Keratinocyte (primary cell): ENCODE data around the gene PLCL1. TPM values are rescaled to one million over a fixed set of nuclear protein-coding genes. Genes with fewer than 3 reads are reported as not detected.

Experiments used
- DNase-seq: peaks from one replicate; pipeline ENCODE4 v3.0.0-alpha.2; 2011; ENCODE audit warnings: low read depth, missing footprints, low spot score
- FAIRE-seq: peaks from 2 replicates; lab custom pipeline; 2011; peaks lifted over from hg19 to GRCh38; lab: Jason Lieb, UNC
- H2AFZ ChIP-seq: 2 replicates; pipeline ENCODE4 v1.6.0; 2012; ENCODE audit warnings: low read length, control low read depth, inconsistent platforms; ENCODE audit not compliant: control insufficient read depth
- H3K27ac ChIP-seq: 2 replicates; pipeline ENCODE4 v1.5.1; 2011; ENCODE audit warnings: low read length; ENCODE audit not compliant: control insufficient read depth, insufficient read depth
- H3K27me3 ChIP-seq: 3 replicates; pipeline ENCODE4 v1.6.0; 2011; ENCODE audit warnings: low read length; ENCODE audit not compliant: control insufficient read depth, insufficient read depth; ENCODE audit errors: extremely low read depth
- H3K36me3 ChIP-seq, 2 experiments: 2 replicates in 1 of 2; 3 replicates in 1 of 2; pipeline ENCODE4 v1.5.1; 2011; ENCODE audit warnings: low read length in 2 of 2, mild to moderate bottlenecking in 1 of 2; ENCODE audit not compliant: control insufficient read depth in 2 of 2, insufficient read depth in 2 of 2; ENCODE audit errors: extremely low read depth in 1 of 2
- H3K4me1 ChIP-seq: 3 replicates; pipeline ENCODE4 v1.5.1; 2011; ENCODE audit warnings: low read length; ENCODE audit not compliant: control insufficient read depth, insufficient read depth; ENCODE audit errors: extremely low read depth
- H3K4me2 ChIP-seq: 3 replicates; pipeline ENCODE4 v1.6.0; 2011; ENCODE audit warnings: low read depth, low read length; ENCODE audit not compliant: control insufficient read depth, insufficient read depth; ENCODE audit errors: extremely low read depth
- H3K4me3 ChIP-seq, 3 experiments: fragments of 200-600 bp in 1 of 3; sonication (generic) in 1 of 3; 2 replicates in 2 of 3; 3 replicates in 1 of 3; pipeline ENCODE4 v1.5.1; 2011 to 2016; ENCODE audit warnings: low read length in 3 of 3, mild to moderate bottlenecking in 3 of 3, control low read depth in 2 of 3, inconsistent platforms in 1 of 3, low read depth in 1 of 3, mixed read lengths in 1 of 3, mixed run types in 1 of 3, moderate library complexity in 1 of 3; ENCODE audit not compliant: control insufficient read depth in 2 of 3, insufficient read depth in 2 of 3; ENCODE audit errors: extremely low read depth in 1 of 3
- H3K79me2 ChIP-seq: 2 replicates; pipeline ENCODE4 v1.6.0; 2012; ENCODE audit warnings: low read length; ENCODE audit not compliant: control insufficient read depth, insufficient read depth
- H3K9ac ChIP-seq: 3 replicates; pipeline ENCODE4 v1.6.0; 2011; ENCODE audit warnings: low read length; ENCODE audit not compliant: control insufficient read depth, insufficient read depth; ENCODE audit errors: extremely low read depth
- H3K9me1 ChIP-seq: 3 replicates; pipeline ENCODE4 v1.6.0; 2011; ENCODE audit warnings: low read length; ENCODE audit not compliant: control insufficient read depth, insufficient read depth; ENCODE audit errors: extremely low read depth
- H3K9me3 ChIP-seq: 2 replicates; pipeline ENCODE4 v1.5.1; 2012; ENCODE audit warnings: low read depth, low read length; ENCODE audit not compliant: control insufficient read depth
- H4K20me1 ChIP-seq: 3 replicates; pipeline ENCODE4 v1.6.0; 2011; ENCODE audit warnings: low read length; ENCODE audit not compliant: control insufficient read depth, insufficient read depth; ENCODE audit errors: extremely low read depth
- CTCF ChIP-seq, 3 experiments: IDR thresholded peaks in 1 of 3; conservative IDR thresholded peaks in 1 of 3; optimal IDR thresholded peaks in 1 of 3; 2 replicates in 2 of 3; 3 replicates in 1 of 3; pipeline versions ENCODE3 to v1.5.1; 2011; ENCODE audit warnings: low read length in 3 of 3, mild to moderate bottlenecking in 3 of 3, moderate library complexity in 2 of 3, control low read depth in 1 of 3, inconsistent platforms in 1 of 3; ENCODE audit not compliant: insufficient read depth in 2 of 3; ENCODE audit errors: extremely low read depth in 1 of 3
- EZH2 ChIP-seq: IDR thresholded peaks from one replicate; pipeline ENCODE4 v1.6.1; 2012; ENCODE audit warnings: inconsistent platforms, mild to moderate bottlenecking, low read length, moderate library complexity
- dilution Hi-C: fragments of 300-500 bp; cut with MboI; formaldehyde crosslinking; loops from one replicate; pipeline ENCODE4 v1.7.0; 2020; ENCODE audit warnings: low sequenced_read_pairs; ENCODE audit not compliant: extremely low pct_ligation_motif_present
- polyA plus RNA-seq, 5 experiments: library from polyadenylated mRNA; depleted of rRNA in 3 of 5; stranded (reverse) in 3 of 5; stranded (forward) in 1 of 5; unstranded in 1 of 5; fragments of >200 nt; gene quantifications; 1 replicate in 1 of 5; 2 replicates in 3 of 5; 3 replicates in 1 of 5; pipeline versions ENCODE4 v1.2.1 to v1.2.3, GENCODE V29; 2011 to 2012; ENCODE audit warnings: missing spikeins in 2 of 5, low read depth in 1 of 5, low replicate concordance in 1 of 5

PLCL1 gene
- polyA plus RNA-seq, 1 donor (not counting 4 experiments of a cell fraction or from before 2014, with no cell fraction given), result 0.01 TPM

GRCh38 chr2:197804758-197805714, 643 bp downstream of the PLCL1 start:
- Histone ChIP-seq H3K36me3 (no peaks in the 10 kb centered on the region), H3K27me3 (peaks cover 24% of the 10 kb centered on the region), H4K20me1 (no peaks in the 10 kb centered on the region), H3K27ac (no peak overlapping the region), H3K4me2 (peak overlapping the region; percentile 67), H3K79me2 (no peaks in the 10 kb centered on the region), H3K4me3 (peak overlapping the region; percentile 40 to 68 (median 41)), H3K9me3 (no peaks in the 10 kb centered on the region), H3K9ac (no peak overlapping the region), H3K9me1 (no peaks in the 10 kb centered on the region), H2AFZ (no peak overlapping the region), H3K4me1 (peaks cover 3% of the 10 kb centered on the region)
- FAIRE-seq (no peak), DNase-seq (no peak)
- TF ChIP-seq CTCF (optimal IDR thresholded peaks at IDR 0.05 in 1 of 3, IDR thresholded peaks at IDR 0.05 in 1 of 3, conservative IDR thresholded peaks at IDR 0.05 in 1 of 3; ENCODE audit: extremely low read depth in 1 of 3, insufficient read depth in 2 of 3, low read length in 3 of 3), result no peak
- TF ChIP-seq EZH2, result peak; percentile 95
- dilution Hi-C loops, result loop anchor here (25.0 kb wide), 1 partner anchor 307 kb away; no protein-coding TSS in a partner anchor

- H3K27me3 ChIP-seq, result peaks cover 24% of the 10 kb centered on the region
- H3K4me2 ChIP-seq, result no peak overlapping the region
- dilution Hi-C loops, result loop anchor here (25.0 kb wide), 1 partner anchor 306 kb away; no protein-coding TSS in a partner anchor
Measured at GRCh38 chr2:197805715-197806633, 1.6 kb downstream of the PLCL1 start.

More at GRCh38 chr2:197805715-197806633, 1.6 kb downstream of the PLCL1 start:
- Histone ChIP-seq H3K4me3 (no peak overlapping the region), H3K79me2 (no peaks in the 10 kb centered on the region), H3K9me1 (no peaks in the 10 kb centered on the region), H3K9ac (no peak overlapping the region), H3K36me3 (no peaks in the 10 kb centered on the region), H4K20me1 (no peaks in the 10 kb centered on the region), H3K27ac (no peak overlapping the region), H2AFZ (no peak overlapping the region), H3K4me1 (peaks cover 3% of the 10 kb centered on the region), H3K9me3 (no peaks in the 10 kb centered on the region)
- DNase-seq (no peak), FAIRE-seq (no peak)
- TF ChIP-seq CTCF (optimal IDR thresholded peaks at IDR 0.05 in 1 of 3, IDR thresholded peaks at IDR 0.05 in 1 of 3, conservative IDR thresholded peaks at IDR 0.05 in 1 of 3; ENCODE audit: extremely low read depth in 1 of 3, insufficient read depth in 2 of 3, low read length in 3 of 3), result no peak
- TF ChIP-seq EZH2, result peak; percentile 35
